ENCODE results near the gene LIPE.

The LIPE gene

DNA sequence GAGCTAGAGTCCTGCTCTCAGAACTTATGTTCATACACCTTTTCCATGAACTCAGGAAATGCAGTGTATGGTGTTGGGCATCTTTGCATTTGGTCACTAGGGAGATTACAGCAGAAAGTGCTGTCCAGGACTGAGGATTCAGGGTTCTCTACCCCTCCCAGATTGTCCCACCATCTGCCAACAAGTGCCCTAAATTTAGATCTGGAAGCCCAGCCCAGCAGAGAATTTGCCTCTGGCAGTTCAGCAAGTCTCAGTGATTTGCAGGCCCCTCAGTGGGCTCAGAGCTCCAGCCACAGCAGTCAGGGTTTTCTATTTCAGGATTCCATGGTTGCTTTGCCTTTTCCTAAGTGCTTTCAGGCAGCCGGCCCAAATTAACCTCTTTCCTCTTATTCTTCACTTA lies 60.5 kb downstream of the LIPE start:
- H3K4me3 ChIP-seq (replicated peaks; ENCODE audit: low read depth, low read length), result no peak overlapping the region
- DNase-seq (ENCODE audit: extremely low read depth, low read depth), result no peak
- TF ChIP-seq, protein P1, sequence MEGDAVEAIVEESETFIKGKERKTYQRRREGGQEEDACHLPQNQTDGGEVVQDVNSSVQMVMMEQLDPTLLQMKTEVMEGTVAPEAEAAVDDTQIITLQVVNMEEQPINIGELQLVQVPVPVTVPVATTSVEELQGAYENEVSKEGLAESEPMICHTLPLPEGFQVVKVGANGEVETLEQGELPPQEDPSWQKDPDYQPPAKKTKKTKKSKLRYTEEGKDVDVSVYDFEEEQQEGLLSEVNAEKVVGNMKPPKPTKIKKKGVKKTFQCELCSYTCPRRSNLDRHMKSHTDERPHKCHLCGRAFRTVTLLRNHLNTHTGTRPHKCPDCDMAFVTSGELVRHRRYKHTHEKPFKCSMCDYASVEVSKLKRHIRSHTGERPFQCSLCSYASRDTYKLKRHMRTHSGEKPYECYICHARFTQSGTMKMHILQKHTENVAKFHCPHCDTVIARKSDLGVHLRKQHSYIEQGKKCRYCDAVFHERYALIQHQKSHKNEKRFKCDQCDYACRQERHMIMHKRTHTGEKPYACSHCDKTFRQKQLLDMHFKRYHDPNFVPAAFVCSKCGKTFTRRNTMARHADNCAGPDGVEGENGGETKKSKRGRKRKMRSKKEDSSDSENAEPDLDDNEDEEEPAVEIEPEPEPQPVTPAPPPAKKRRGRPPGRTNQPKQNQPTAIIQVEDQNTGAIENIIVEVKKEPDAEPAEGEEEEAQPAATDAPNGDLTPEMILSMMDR (IDR thresholded peaks at IDR 0.05; ENCODE audit: low read depth, low read length, missing control alignments), result no peak

DNA sequence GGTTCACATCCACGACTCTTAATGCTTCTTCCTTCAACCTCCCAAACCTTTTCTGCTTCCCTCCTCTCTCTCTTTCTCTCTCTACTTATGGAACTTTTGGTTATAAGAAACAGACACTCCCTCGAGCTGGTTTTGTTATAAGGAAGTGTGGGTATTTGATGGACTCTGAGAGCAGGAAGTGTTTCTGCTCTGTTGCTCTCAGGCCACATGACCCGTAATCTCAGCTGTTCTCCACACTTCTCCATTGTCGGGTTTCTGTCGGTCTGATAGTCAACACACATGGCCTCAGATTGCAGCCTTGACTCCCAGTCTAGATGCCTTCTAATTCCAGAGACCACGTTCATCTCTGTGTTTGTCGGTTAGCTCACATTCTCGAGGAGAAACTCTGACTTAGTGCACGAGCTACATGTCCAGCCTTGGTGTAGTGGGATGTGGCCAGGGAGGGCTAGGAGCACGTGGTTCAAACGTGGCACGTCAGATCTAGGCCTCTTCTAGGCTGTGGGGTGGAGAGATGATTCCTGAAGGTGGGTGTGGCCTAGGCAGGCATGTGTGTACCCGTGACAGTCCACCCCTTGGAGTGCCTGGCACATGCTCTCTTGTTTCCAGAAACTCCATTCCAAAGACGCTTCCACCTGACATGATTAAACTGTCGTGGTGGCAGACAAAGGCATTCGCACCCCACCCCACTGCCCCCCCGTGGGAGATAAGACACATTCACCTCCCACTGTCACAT lies 63.4 kb downstream of the LIPE start:
- DNase-seq (ENCODE audit: extremely low read depth, low read depth), result no peak
- H3K4me3 ChIP-seq (replicated peaks; ENCODE audit: low read depth, low read length), result no peak overlapping the region
- TF ChIP-seq, protein P1 (IDR thresholded peaks at IDR 0.05; ENCODE audit: low read depth, low read length, missing control alignments), result no peak

DNA sequence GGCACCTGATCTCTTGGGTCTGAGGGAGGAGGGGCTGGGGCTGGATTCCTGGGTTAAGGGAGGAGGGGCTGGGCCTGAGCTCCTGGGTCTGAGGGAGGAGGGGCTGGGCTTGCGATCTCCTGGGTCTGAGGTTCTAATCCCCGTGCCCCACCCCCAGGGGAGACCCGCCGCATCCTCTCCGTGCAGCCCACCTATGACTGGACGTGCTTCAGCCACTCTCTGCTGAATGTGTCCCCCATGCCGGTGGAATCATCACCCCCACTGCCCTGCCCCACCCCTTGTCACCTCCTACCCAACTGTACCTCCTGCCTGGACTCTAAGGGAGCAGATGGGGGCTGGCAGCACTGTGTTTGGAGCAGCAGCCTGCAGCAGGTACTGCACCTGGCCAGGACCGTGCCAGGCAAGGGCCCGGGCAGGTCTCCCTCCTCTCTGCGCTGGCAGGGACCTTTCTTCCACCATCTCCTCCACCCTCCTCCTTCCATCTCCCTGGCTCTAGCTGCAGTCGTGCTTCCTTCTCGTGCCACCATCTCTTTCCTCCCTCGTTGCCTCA lies 64.2 kb downstream of the LIPE start:
- DNase-seq (ENCODE audit: extremely low read depth, low read depth), result no peak
- H3K4me3 ChIP-seq (replicated peaks; ENCODE audit: low read depth, low read length), result no peak overlapping the region
- TF ChIP-seq, protein P1 (IDR thresholded peaks at IDR 0.05; ENCODE audit: low read depth, low read length, missing control alignments), result no peak

DNA sequence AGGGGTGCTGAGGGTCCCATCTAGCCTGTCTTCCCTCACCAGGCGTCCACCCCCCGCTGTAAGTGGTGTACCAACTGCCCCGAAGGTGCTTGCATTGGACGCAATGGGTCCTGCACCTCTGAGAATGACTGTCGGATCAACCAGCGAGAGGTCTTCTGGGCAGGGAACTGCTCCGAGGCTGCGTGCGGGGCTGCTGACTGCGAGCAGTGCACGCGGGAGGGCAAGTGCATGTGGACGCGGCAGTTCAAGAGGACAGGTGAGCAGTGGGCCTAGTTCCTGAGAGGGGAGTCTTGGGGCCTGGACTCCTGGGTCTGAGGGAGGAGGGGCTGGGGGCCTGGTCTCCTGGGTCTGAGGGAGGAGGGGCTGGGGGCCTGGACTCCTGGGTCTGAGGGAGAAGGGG lies 64.8 kb downstream of the LIPE start:
- DNase-seq (ENCODE audit: extremely low read depth, low read depth), result no peak
- no peak overlapping the region for H3K4me3 ChIP-seq (replicated peaks; ENCODE audit: low read depth, low read length)
- TF ChIP-seq, protein P1 (IDR thresholded peaks at IDR 0.05; ENCODE audit: low read depth, low read length, missing control alignments), result no peak

DNA sequence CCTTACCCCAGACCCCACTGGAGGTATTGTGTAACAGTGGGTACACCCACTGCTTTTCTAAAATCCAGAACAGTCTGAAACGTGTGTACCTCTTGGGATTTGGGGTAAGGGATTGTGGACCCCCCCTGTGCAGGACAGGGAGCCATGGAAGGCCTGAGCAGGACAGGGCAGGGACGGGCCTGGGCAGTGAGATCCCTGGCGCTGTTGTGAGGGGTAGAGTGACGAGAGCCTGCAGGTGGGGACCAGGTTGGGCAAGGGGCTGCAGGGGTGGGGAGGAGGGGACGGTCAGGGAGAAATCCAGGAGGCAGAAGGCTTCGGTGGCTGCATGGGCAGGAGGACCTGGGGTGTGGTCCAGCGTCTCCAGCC lies 65.7 kb downstream of the LIPE start:
- H3K4me3 ChIP-seq (replicated peaks; ENCODE audit: low read depth, low read length), result no peak overlapping the region
- DNase-seq (ENCODE audit: extremely low read depth, low read depth), result no peak
- TF ChIP-seq, protein P1 (IDR thresholded peaks at IDR 0.05; ENCODE audit: low read depth, low read length, missing control alignments), result no peak

DNA sequence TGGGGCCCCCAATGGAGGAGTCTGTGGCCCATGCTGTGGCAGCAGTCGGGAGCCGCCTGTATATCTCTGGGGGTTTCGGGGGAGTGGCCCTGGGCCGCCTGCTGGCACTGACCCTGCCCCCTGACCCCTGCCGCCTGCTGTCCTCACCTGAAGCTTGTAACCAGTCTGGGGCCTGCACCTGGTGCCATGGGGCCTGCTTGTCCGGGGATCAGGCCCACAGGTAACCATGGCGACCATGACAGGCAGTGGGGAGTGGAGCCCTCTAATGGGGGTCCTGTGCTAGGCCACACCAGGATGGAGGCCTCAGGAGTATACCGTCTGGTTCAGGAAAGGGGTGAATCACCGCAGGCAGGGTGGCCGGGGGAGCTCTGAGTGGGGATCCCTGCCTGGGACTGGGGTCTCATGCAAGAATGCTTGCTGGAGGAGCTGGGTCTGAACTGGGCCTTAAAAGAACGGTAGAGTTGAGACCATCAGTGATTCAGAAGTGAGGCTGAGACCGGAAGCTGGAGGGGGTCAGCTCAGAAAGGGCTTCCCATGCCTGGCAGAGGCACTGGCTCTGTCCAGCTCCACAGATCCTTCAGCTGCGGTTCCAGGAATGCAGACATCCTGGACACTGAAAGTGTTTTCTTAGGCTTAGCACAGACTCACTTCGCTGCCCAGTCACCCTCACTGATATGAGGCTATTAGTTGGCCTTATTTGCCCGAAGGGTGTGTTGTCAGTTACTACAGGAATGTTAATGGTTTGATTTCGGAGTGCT lies 66.2 kb downstream of the LIPE start:
- no peak for DNase-seq (ENCODE audit: extremely low read depth, low read depth)
- no peak overlapping the region for H3K4me3 ChIP-seq (replicated peaks; ENCODE audit: low read depth, low read length)
- TF ChIP-seq, protein P1 (IDR thresholded peaks at IDR 0.05; ENCODE audit: low read depth, low read length, missing control alignments), result no peak
